ENCODE measurements around the gene SEMA3F.

- TF ChIP-seq CTCF (IDR thresholded peaks at IDR 0.05; ENCODE audit: low read length) (no peak), EZH2 (optimal IDR thresholded peaks at IDR 0.05; ENCODE audit: low read depth, low read length) (no peak), EZH2phosphoT487 (IDR thresholded peaks at IDR 0.05; ENCODE audit: low read length) (no peak)
Measured at GRCh38 chr3:50193286-50193685, 38.2 kb downstream of the SEMA3F start.
